Suprapubic skin (tissue), 4 donors: ENCODE data around the gene RUNDC3A. TPM values are rescaled to one million over a fixed set of nuclear protein-coding genes. Genes with fewer than 3 reads are reported as not detected.

Experiments
- DNase-seq, 2 donors: peaks; one replicate each; pipeline ENCODE4 v3.0.0-alpha.2; 2019; ENCODE audit warnings: low spot score in 2 of 2
- H3K27ac ChIP-seq: fragments of 200-600 bp; sonication (generic); one replicate; pipeline ENCODE4 v1.5.1; 2019
- H3K27me3 ChIP-seq: fragments of 200-600 bp; sonication (generic); one replicate; pipeline ENCODE4 v1.5.1; 2019
- H3K36me3 ChIP-seq: fragments of 200-600 bp; sonication (generic); one replicate; pipeline ENCODE4 v1.5.1; 2019
- H3K4me1 ChIP-seq: fragments of 200-600 bp; sonication (generic); one replicate; pipeline ENCODE4 v1.5.1; 2019
- H3K4me3 ChIP-seq: fragments of 200-600 bp; sonication (generic); one replicate; pipeline ENCODE4 v1.5.1; 2019; ENCODE audit warnings: mild to moderate bottlenecking
- H3K9me3 ChIP-seq: fragments of 200-600 bp; sonication (generic); one replicate; pipeline ENCODE4 v1.5.1; 2019
- EP300 ChIP-seq: sonication (generic); formaldehyde crosslinking; IDR thresholded peaks from one replicate; pipeline ENCODE4 v1.6.1; 2017; ENCODE audit warnings: antibody characterized with exemption
- POLR2A ChIP-seq, 2 donors: fragments of 450-650 bp; IDR thresholded peaks; one replicate each; pipeline ENCODE4 v1.6.1; 2017; ENCODE audit warnings: antibody characterized with exemption in 2 of 2, mild to moderate bottlenecking in 2 of 2, moderate library complexity in 2 of 2
- POLR2AphosphoS5 ChIP-seq, 3 donors: sonication (generic); formaldehyde crosslinking; IDR thresholded peaks; one replicate each; pipeline ENCODE4 v1.6.1; 2017; ENCODE audit warnings: antibody characterized with exemption in 3 of 3
- WGBS: methylation state at CpG from one replicate; pipeline ENCODE4 v1.1.5; 2018; 5-methylcytosine and 5-hydroxymethylcytosine counted together
- total RNA-seq, 4 donors: library from RNA; depleted of rRNA; stranded (reverse); fragments of >200 nt; gene quantifications; one replicate each; pipeline ENCODE4 v1.1.0, GENCODE V29; 2016
- TF ChIP-seq, protein P1 (sequence below), 2 donors: fragments of 200-600 bp in 1 of 2; fragments of 450-650 bp in 1 of 2; sonication (generic) in 1 of 2; IDR thresholded peaks; one replicate each; pipeline ENCODE4 v1.5.1; 2016 to 2019; ENCODE audit warnings: antibody characterized with exemption in 2 of 2, mild to moderate bottlenecking in 1 of 2, moderate library complexity in 1 of 2

The RUNDC3A gene
- 10 to 100 TPM; 12.6 to 22.0 (median 14.7) TPM for total RNA-seq

DNA sequence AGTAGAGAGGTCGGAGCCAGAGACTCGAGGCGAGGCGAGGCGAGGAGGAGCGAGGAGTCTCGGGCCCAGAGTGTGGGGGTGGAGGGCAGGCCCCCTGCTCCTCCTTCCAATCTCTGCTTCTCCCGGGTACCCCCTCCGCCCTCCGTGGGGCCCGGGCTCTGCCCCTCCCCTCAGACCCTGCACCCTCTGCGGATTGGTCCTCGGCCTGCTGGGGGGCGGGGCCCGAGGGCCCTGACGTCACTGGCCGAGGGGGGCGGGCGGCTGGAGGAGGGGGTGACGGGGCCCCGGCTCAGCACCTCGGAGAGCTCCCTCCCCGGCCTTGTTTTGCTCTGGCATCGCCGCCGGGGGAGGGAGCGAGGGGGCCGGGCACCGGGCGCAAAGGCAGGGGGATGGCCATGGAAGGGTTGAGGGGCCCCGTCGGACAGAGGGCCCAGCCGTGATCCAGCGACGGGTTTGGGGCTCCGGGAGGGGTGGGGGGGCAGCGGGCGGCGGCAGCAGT, at the start of gene RUNDC3A:
Gene RUNDC3A (plus strand): TSS at position 282 of the 499 bp plus-strand sequence. CDS start 232 bp downstream, outside the sequence.
- Histone ChIP-seq H3K36me3 (no peaks in the 10 kb centered on the region), H3K4me3 (peak within 1 kb of the TSS; percentile 53), H3K9me3 (no peaks in the 10 kb centered on the region), H3K27me3 (peaks cover 15% of the 10 kb centered on the region), H3K4me1 (peaks cover 26% of the 10 kb centered on the region), H3K27ac (peak within 1 kb of the TSS; percentile 20)
- DNase-seq = peak in 1 of 2 donors; percentile 86
- TF ChIP-seq POLR2AphosphoS5 (IDR thresholded peaks at IDR 0.05) = no peak
- no peak for TF ChIP-seq POLR2A (IDR thresholded peaks at IDR 0.05)
- TF ChIP-seq, protein P1, sequence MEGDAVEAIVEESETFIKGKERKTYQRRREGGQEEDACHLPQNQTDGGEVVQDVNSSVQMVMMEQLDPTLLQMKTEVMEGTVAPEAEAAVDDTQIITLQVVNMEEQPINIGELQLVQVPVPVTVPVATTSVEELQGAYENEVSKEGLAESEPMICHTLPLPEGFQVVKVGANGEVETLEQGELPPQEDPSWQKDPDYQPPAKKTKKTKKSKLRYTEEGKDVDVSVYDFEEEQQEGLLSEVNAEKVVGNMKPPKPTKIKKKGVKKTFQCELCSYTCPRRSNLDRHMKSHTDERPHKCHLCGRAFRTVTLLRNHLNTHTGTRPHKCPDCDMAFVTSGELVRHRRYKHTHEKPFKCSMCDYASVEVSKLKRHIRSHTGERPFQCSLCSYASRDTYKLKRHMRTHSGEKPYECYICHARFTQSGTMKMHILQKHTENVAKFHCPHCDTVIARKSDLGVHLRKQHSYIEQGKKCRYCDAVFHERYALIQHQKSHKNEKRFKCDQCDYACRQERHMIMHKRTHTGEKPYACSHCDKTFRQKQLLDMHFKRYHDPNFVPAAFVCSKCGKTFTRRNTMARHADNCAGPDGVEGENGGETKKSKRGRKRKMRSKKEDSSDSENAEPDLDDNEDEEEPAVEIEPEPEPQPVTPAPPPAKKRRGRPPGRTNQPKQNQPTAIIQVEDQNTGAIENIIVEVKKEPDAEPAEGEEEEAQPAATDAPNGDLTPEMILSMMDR (IDR thresholded peaks at IDR 0.05) = no peak
- no peak for TF ChIP-seq EP300
- 0% methylated on average over 5 of the region's 39 CpGs for WGBS

DNA sequence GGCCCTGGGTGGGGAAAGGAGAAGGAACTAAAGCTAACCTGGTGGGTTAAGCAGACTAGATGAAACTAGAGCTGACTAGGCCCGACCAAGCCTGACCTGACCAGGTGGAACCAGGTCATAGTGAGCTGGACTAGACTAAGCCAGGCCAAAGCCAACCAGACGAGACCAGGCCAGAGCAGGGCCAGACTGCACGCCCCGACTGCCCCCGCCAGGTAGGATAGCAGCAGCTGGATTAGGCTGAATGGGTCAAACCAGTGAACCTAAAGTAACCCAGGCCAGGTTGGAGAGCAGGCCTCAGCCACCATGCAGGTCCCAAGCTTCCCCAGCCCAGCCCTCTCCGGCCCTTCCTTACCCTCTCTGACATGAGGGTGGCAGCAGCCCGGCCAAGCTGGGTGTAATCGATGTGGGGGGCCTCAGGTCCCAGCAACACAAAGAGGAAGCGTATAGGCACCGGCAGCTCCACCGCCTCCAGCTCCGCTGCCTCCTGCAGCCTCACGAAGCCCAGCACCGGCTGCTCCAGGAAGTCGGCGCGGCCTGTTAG, 49.5 kb upstream of the RUNDC3A start:
- 96% methylated on average over 13 of the region's 17 CpGs for WGBS
- Histone ChIP-seq H3K9me3 (no peaks in the 10 kb centered on the region), H3K4me1 (no peaks in the 10 kb centered on the region), H3K4me3 (no peak overlapping the region), H3K27ac (no peak overlapping the region), H3K27me3 (no peaks in the 10 kb centered on the region), H3K36me3 (no peaks in the 10 kb centered on the region)
- TF ChIP-seq POLR2AphosphoS5 (IDR thresholded peaks at IDR 0.05) (no peak), EP300 (no peak), POLR2A (IDR thresholded peaks at IDR 0.05) (no peak)
- TF ChIP-seq, protein P1 (IDR thresholded peaks at IDR 0.05) = no peak
- DNase-seq = no peak

GRCh38 chr17:44260296-44260695, 48.1 kb upstream of the RUNDC3A start:
- H3K27ac ChIP-seq = no peak overlapping the region
- H3K4me1 ChIP-seq = no peaks in the 10 kb centered on the region
- WGBS = 93% methylated on average over 5 of the region's 6 CpGs
- no peak for DNase-seq
- H3K27me3 ChIP-seq = no peaks in the 10 kb centered on the region
- no peak overlapping the region for H3K4me3 ChIP-seq
- TF ChIP-seq, protein P1 (IDR thresholded peaks at IDR 0.05) = no peak
- TF ChIP-seq POLR2AphosphoS5 (IDR thresholded peaks at IDR 0.05) = no peak
- no peak for TF ChIP-seq EP300
- no peak for TF ChIP-seq POLR2A (IDR thresholded peaks at IDR 0.05)
- no peaks in the 10 kb centered on the region for H3K36me3 ChIP-seq
- no peaks in the 10 kb centered on the region for H3K9me3 ChIP-seq

DNA sequence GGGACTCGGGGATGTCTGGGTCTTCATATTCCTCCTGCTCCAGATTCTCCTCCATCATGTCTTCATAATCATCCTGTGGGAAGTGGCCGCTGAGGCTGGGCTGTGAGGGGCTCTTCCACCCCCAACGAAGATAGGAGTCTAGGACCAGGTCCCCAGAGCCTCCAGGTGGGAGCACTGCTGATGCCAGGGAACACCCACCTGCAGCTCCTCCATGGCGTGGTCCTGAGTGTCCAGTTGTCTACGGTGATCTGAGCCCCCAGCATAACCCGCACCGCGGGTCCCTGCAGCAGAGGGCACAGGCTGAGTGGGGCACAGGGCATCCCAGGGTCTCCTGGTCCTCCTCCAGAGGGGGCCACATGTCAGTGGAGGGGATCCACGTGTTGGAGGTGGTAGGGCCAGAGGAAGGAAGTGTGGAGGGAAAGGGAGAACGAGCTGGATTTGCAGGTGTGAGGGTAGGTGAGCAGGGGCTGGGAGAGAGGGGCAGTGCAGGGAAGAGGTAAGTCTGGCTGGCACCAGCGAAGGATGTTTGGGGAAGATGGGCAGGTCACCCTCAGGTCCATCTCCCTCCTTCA, 45.7 kb upstream of the RUNDC3A start:
- Histone ChIP-seq H3K4me3 (no peak overlapping the region), H3K9me3 (no peaks in the 10 kb centered on the region), H3K27me3 (no peaks in the 10 kb centered on the region), H3K27ac (no peak overlapping the region), H3K36me3 (no peaks in the 10 kb centered on the region), H3K4me1 (no peaks in the 10 kb centered on the region)
- no peak for DNase-seq
- TF ChIP-seq, protein P1 (IDR thresholded peaks at IDR 0.05) = no peak
- TF ChIP-seq EP300 (no peak), POLR2AphosphoS5 (IDR thresholded peaks at IDR 0.05) (no peak), POLR2A (IDR thresholded peaks at IDR 0.05) (no peak)
- 71% methylated on average over 9 of the region's 11 CpGs for WGBS

DNA sequence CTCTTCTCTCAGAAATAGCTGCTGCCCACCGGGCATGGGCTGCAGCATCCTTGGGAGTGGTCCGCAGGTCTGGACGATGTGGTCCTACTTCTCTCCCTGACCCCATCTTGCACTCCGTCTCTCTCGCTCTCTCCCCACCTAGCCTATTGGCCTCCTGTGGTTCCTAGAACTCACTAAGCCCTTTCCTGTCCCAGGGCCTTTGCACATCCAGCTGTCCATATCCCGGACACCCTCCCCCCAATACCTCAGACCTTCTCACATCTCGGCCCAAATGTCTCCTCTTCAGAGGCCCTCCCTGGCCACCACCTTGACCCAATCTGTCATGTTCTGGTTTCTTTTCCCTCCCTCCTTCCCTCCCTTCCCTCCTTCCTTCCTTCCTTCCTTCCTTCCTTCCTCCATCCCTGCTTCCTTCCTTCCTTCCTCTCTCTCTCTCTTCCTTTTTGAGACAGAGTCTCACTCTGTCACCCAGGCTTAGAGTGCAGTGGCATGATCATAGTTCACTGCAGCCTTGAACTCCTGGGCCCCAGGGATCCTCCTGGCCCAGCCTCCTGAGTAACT, 45.0 kb upstream of the RUNDC3A start:
- Histone ChIP-seq H3K27ac (no peak overlapping the region), H3K9me3 (no peaks in the 10 kb centered on the region), H3K36me3 (no peaks in the 10 kb centered on the region), H3K4me3 (no peak overlapping the region), H3K27me3 (no peaks in the 10 kb centered on the region), H3K4me1 (no peaks in the 10 kb centered on the region)
- 95% methylated on average over 7 of the region's 7 CpGs for WGBS
- no peak for DNase-seq
- TF ChIP-seq, protein P1 (IDR thresholded peaks at IDR 0.05) = no peak
- no peak for TF ChIP-seq POLR2A (IDR thresholded peaks at IDR 0.05)
- no peak for TF ChIP-seq EP300
- TF ChIP-seq POLR2AphosphoS5 (IDR thresholded peaks at IDR 0.05) = no peak
